Adrenal gland (tissue), 12 donors: ENCODE data around the gene TOP3B. TPM values are rescaled to one million over a fixed set of nuclear protein-coding genes. Genes with fewer than 3 reads are reported as not detected.

Experiments used
- DNase-seq, 7 donors: peaks; one replicate each; pipeline ENCODE4 v3.0.0-alpha.2; 2019 to 2020
- H3K27ac ChIP-seq, 5 donors: fragments of 200-600 bp; sonication (generic) in 4 of 5; 1 replicate in 3 of 5; 2 replicates in 2 of 5; pipeline versions ENCODE4 v1.5.1 to v1.8.0; 2016 to 2020; ENCODE audit warnings: mild to moderate bottlenecking in 1 of 5
- H3K27me3 ChIP-seq: fragments of 200-600 bp; 2 replicates; pipeline ENCODE4 v1.8.0; 2021
- H3K36me3 ChIP-seq, 2 donors: fragments of 200-600 bp; replicated peaks in 1 of 2; 1 replicate in 1 of 2; 2 replicates in 1 of 2; pipeline versions ENCODE4 v1.5.1 to v1.8.0; 2018 to 2022
- H3K4me1 ChIP-seq, 2 donors: fragments of 200-600 bp; replicated peaks in 1 of 2; 1 replicate in 1 of 2; 2 replicates in 1 of 2; pipeline versions ENCODE4 v1.5.1 to v1.8.0; 2018 to 2021
- H3K4me3 ChIP-seq, 4 donors: fragments of 200-600 bp; sonication (generic) in 3 of 4; one replicate each; pipeline ENCODE4 v1.5.1; 2016 to 2018
- H3K9me3 ChIP-seq, 3 donors: fragments of 200-600 bp; sonication (generic) in 1 of 3; replicated peaks in 1 of 3; 1 replicate in 2 of 3; 2 replicates in 1 of 3; pipeline versions ENCODE4 v1.5.1 to v1.8.0; 2016 to 2021
- CTCF ChIP-seq, 6 experiments: fragments of 450-650 bp in 4 of 6; fragments of 200-600 bp in 2 of 6; sonication (generic) in 1 of 6; IDR thresholded peaks; 1 replicate in 5 of 6; 2 replicates in 1 of 6; pipeline versions ENCODE4 v1.5.1 to v1.8.0; 2016 to 2021; ENCODE audit warnings: antibody characterized with exemption in 6 of 6, mild to moderate bottlenecking in 2 of 6, moderate library complexity in 1 of 6
- POLR2A ChIP-seq, 2 donors: fragments of 450-650 bp; IDR thresholded peaks; one replicate each; pipeline ENCODE4 v1.6.1; 2017; ENCODE audit warnings: antibody characterized with exemption in 2 of 2, mild to moderate bottlenecking in 2 of 2, moderate library complexity in 1 of 2
- WGBS, 4 donors: extraction: QIAGEN DNeasy Blood & Tissue Kit in 2 of 4; methylation state at CpG; one replicate each; pipeline versions ENCODE4 v1.1.5 to v1.1.7; 2013 to 2017; 5-methylcytosine and 5-hydroxymethylcytosine counted together
- intact Hi-C, 2 donors: fragments of 100-400 bp; cut with DNase I; formaldehyde crosslinking; loops; one replicate each; pipeline versions ENCODE4 v1.14.1 to v1.15.0; 2022 to 2023
- polyA plus RNA-seq, 3 donors: library from polyadenylated mRNA; stranded (reverse); fragments of 200-250 nt in 2 of 3; fragments of 350-450 nt in 1 of 3; fragmentation: Illumina TruSeq in 1 of 3; extraction: RNeasy Lipid Tissue Mini Kit (QIAGEN cat#74804) in 1 of 3; gene quantifications; one replicate each; pipeline ENCODE4 v1.2.3, GENCODE V29; 2013 to 2014
- total RNA-seq, 9 donors: library from RNA; depleted of rRNA in 4 of 9; stranded (reverse); fragments of >200 nt in 4 of 9; fragments of 120-200 nt in 1 of 9; fragmentation: NEBNext Ultra II Directional in 1 of 9; extraction: Animal tissue kit (Norgen Biotek cat#: 25700) in 1 of 9; gene quantifications; one replicate each; pipeline versions ENCODE4 v1.1.0 to v1.2.4, GENCODE V29; 2013 to 2023
- donor health status: healthy with polysubstance abuse.
- donor health status: Bipolar disorder and iron deficiency.
- donor health status: DM: yes; HTN: yes; CAD: no.
- donor health status: DM: no; HTN: no; CAD: no.
- donor health status: DM: no; HTN: no; CAD: no.
- donor health status: DM: yes; HTN: yes; CAD: no.

Gene TOP3B
- total and polyA plus RNA-seq, 12 donors, result 8.5 to 31.8 (median 21.8) TPM

- Histone ChIP-seq H3K4me3 (no peak overlapping the region), H3K27ac (no peak overlapping the region), H3K36me3 (no peaks in the 10 kb centered on the region), H3K4me1 (no peaks in the 10 kb centered on the region), H3K27me3 (no peaks in the 10 kb centered on the region), H3K9me3 (no peaks in the 10 kb centered on the region)
- no peak for DNase-seq
- WGBS, 4 donors, result 84 to 95% (median 89%) methylated on average over 3 of the region's 3 CpGs
- intact Hi-C loops, result no loop called here
- TF ChIP-seq POLR2A (IDR thresholded peaks at IDR 0.05) (no peak), CTCF (IDR thresholded peaks at IDR 0.05) (no peak)
Measured at GRCh38 chr22:21995660-21996059, 13.1 kb upstream of the TOP3B start.

- Histone ChIP-seq H3K36me3 (no peaks in the 10 kb centered on the region), H3K27me3 (no peaks in the 10 kb centered on the region), H3K4me3 (no peak overlapping the region), H3K27ac (no peak overlapping the region), H3K9me3 (no peaks in the 10 kb centered on the region), H3K4me1 (no peaks in the 10 kb centered on the region)
- no peak for TF ChIP-seq POLR2A (IDR thresholded peaks at IDR 0.05)
- no peak for TF ChIP-seq CTCF (IDR thresholded peaks at IDR 0.05)
- 84 to 100% (median 95%) methylated on average over 3 of the region's 3 CpGs for WGBS, 4 donors
- intact Hi-C loops, result no loop called here
- DNase-seq, result no peak
Measured at GRCh38 chr22:21994881-21995444, 12.4 kb upstream of the TOP3B start.

- H3K4me1 ChIP-seq, result no peaks in the 10 kb centered on the region
- no peaks in the 10 kb centered on the region for H3K9me3 ChIP-seq
- intact Hi-C loops, result no loop called here
- no peaks in the 10 kb centered on the region for H3K36me3 ChIP-seq
- TF ChIP-seq CTCF (IDR thresholded peaks at IDR 0.05), result no peak
- TF ChIP-seq POLR2A (IDR thresholded peaks at IDR 0.05), result no peak
- 67 to 75% (median 71%) methylated on average over 7 of the region's 7 CpGs for whole genome bisulfite sequencing, 4 donors
- no peak overlapping the region for H3K27ac ChIP-seq
- no peak for DNase-seq
- no peak overlapping the region for H3K4me3 ChIP-seq
- H3K27me3 ChIP-seq, result no peaks in the 10 kb centered on the region
Measured at GRCh38 chr22:21992593-21993237, 10.1 kb upstream of the TOP3B start.

GRCh38 chr22:21991774-21992173 lies 9.2 kb upstream of the TOP3B start:
- no peaks in the 10 kb centered on the region for H3K27me3 ChIP-seq
- intact Hi-C loops, result no loop called here

More at GRCh38 chr22:21991774-21992173, 9.2 kb upstream of the TOP3B start:
- Histone ChIP-seq H3K9me3 (no peaks in the 10 kb centered on the region), H3K27ac (no peak overlapping the region), H3K36me3 (no peaks in the 10 kb centered on the region), H3K4me1 (no peaks in the 10 kb centered on the region), H3K4me3 (no peak overlapping the region)
- WGBS, 4 donors, result 78 to 91% (median 80%) methylated on average over 5 of the region's 5 CpGs
- no peak for DNase-seq
- TF ChIP-seq CTCF (IDR thresholded peaks at IDR 0.05), result no peak
- TF ChIP-seq POLR2A (IDR thresholded peaks at IDR 0.05), result no peak
